Measurements from ENCODE around the gene MAN1A1. TPM values are rescaled to one million over a fixed set of nuclear protein-coding genes. Genes with fewer than 3 reads are reported as not detected.

The MAN1A1 gene
- total RNA-seq, 1 experiment from 2014 or later, result 6.8 TPM

DNA sequence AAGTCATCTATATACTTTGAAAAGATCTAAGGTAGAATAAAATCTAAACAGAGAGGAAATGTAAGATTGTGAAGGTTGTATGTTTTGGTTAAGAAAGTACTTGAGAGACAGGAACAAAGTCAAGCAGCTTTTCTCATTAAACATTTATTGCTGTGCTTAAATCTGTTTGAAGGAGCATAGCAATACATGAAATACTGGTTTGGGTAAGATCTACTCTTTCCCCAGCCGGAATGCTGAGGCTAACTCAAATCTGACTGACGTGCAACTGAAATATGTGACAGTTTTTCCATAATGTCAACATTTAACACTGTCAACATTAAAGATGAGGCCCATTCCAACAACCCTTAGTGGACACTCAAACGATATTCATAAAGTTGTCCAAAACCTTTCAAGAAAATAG lies 59.9 kb downstream of the MAN1A1 start:
- DNase-seq (ENCODE audit: low spot score) (no peak), ATAC-seq (no peak)
- ChIA-PET POLR2A (no interaction called here), CTCF (no interaction called here)
- H3K4me1 Mint-ChIP-seq, result peaks cover 5% of the 10 kb centered on the region
- TF ChIP-seq, protein P1, sequence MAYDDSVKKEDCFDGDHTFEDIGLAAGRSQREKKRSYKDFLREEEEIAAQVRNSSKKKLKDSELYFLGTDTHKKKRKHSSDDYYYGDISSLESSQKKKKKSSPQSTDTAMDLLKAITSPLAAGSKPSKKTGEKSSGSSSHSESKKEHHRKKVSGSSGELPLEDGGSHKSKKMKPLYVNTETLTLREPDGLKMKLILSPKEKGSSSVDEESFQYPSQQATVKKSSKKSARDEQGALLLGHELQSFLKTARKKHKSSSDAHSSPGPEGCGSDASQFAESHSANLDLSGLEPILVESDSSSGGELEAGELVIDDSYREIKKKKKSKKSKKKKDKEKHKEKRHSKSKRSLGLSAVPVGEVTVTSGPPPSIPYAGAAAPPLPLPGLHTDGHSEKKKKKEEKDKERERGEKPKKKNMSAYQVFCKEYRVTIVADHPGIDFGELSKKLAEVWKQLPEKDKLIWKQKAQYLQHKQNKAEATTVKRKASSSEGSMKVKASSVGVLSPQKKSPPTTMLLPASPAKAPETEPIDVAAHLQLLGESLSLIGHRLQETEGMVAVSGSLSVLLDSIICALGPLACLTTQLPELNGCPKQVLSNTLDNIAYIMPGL (CRISPR knock-in tag; IDR thresholded peaks at IDR 0.05), result no peak
- TF ChIP-seq, protein P2, sequence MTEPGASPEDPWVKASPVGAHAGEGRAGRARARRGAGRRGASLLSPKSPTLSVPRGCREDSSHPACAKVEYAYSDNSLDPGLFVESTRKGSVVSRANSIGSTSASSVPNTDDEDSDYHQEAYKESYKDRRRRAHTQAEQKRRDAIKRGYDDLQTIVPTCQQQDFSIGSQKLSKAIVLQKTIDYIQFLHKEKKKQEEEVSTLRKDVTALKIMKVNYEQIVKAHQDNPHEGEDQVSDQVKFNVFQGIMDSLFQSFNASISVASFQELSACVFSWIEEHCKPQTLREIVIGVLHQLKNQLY (CRISPR knock-in tag; IDR thresholded peaks at IDR 0.05), result no peak
- TF ChIP-seq, protein P3, sequence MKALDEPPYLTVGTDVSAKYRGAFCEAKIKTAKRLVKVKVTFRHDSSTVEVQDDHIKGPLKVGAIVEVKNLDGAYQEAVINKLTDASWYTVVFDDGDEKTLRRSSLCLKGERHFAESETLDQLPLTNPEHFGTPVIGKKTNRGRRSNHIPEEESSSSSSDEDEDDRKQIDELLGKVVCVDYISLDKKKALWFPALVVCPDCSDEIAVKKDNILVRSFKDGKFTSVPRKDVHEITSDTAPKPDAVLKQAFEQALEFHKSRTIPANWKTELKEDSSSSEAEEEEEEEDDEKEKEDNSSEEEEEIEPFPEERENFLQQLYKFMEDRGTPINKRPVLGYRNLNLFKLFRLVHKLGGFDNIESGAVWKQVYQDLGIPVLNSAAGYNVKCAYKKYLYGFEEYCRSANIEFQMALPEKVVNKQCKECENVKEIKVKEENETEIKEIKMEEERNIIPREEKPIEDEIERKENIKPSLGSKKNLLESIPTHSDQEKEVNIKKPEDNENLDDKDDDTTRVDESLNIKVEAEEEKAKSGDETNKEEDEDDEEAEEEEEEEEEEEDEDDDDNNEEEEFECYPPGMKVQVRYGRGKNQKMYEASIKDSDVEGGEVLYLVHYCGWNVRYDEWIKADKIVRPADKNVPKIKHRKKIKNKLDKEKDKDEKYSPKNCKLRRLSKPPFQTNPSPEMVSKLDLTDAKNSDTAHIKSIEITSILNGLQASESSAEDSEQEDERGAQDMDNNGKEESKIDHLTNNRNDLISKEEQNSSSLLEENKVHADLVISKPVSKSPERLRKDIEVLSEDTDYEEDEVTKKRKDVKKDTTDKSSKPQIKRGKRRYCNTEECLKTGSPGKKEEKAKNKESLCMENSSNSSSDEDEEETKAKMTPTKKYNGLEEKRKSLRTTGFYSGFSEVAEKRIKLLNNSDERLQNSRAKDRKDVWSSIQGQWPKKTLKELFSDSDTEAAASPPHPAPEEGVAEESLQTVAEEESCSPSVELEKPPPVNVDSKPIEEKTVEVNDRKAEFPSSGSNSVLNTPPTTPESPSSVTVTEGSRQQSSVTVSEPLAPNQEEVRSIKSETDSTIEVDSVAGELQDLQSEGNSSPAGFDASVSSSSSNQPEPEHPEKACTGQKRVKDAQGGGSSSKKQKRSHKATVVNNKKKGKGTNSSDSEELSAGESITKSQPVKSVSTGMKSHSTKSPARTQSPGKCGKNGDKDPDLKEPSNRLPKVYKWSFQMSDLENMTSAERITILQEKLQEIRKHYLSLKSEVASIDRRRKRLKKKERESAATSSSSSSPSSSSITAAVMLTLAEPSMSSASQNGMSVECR (CRISPR knock-in tag; IDR thresholded peaks at IDR 0.05; ENCODE audit: borderline replicate concordance), result no peak
- TF ChIP-seq, protein P4, sequence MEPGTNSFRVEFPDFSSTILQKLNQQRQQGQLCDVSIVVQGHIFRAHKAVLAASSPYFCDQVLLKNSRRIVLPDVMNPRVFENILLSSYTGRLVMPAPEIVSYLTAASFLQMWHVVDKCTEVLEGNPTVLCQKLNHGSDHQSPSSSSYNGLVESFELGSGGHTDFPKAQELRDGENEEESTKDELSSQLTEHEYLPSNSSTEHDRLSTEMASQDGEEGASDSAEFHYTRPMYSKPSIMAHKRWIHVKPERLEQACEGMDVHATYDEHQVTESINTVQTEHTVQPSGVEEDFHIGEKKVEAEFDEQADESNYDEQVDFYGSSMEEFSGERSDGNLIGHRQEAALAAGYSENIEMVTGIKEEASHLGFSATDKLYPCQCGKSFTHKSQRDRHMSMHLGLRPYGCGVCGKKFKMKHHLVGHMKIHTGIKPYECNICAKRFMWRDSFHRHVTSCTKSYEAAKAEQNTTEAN (CRISPR knock-in tag; IDR thresholded peaks at IDR 0.05), result no peak
- no peak for TF ChIP-seq SMAD4 (CRISPR knock-in tag; IDR thresholded peaks at IDR 0.05)
- TF ChIP-seq, protein P5, sequence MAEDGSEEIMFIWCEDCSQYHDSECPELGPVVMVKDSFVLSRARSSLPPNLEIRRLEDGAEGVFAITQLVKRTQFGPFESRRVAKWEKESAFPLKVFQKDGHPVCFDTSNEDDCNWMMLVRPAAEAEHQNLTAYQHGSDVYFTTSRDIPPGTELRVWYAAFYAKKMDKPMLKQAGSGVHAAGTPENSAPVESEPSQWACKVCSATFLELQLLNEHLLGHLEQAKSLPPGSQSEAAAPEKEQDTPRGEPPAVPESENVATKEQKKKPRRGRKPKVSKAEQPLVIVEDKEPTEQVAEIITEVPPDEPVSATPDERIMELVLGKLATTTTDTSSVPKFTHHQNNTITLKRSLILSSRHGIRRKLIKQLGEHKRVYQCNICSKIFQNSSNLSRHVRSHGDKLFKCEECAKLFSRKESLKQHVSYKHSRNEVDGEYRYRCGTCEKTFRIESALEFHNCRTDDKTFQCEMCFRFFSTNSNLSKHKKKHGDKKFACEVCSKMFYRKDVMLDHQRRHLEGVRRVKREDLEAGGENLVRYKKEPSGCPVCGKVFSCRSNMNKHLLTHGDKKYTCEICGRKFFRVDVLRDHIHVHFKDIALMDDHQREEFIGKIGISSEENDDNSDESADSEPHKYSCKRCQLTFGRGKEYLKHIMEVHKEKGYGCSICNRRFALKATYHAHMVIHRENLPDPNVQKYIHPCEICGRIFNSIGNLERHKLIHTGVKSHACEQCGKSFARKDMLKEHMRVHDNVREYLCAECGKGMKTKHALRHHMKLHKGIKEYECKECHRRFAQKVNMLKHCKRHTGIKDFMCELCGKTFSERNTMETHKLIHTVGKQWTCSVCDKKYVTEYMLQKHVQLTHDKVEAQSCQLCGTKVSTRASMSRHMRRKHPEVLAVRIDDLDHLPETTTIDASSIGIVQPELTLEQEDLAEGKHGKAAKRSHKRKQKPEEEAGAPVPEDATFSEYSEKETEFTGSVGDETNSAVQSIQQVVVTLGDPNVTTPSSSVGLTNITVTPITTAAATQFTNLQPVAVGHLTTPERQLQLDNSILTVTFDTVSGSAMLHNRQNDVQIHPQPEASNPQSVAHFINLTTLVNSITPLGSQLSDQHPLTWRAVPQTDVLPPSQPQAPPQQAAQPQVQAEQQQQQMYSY (CRISPR knock-in tag; IDR thresholded peaks at IDR 0.05), result no peak
- H3K36me3 Mint-ChIP-seq, result no peaks in the 10 kb centered on the region
- H3K27ac Mint-ChIP-seq, result no peak overlapping the region
- H3K9me3 Mint-ChIP-seq, result 0 out of 2 replicates have a peak, but pooled peaks cover 3% of the 10 kb centered on the region
- no peaks in the 10 kb centered on the region for H3K27me3 Mint-ChIP-seq (ENCODE audit: low read depth)
- no peak overlapping the region for H3K4me3 Mint-ChIP-seq

DNA sequence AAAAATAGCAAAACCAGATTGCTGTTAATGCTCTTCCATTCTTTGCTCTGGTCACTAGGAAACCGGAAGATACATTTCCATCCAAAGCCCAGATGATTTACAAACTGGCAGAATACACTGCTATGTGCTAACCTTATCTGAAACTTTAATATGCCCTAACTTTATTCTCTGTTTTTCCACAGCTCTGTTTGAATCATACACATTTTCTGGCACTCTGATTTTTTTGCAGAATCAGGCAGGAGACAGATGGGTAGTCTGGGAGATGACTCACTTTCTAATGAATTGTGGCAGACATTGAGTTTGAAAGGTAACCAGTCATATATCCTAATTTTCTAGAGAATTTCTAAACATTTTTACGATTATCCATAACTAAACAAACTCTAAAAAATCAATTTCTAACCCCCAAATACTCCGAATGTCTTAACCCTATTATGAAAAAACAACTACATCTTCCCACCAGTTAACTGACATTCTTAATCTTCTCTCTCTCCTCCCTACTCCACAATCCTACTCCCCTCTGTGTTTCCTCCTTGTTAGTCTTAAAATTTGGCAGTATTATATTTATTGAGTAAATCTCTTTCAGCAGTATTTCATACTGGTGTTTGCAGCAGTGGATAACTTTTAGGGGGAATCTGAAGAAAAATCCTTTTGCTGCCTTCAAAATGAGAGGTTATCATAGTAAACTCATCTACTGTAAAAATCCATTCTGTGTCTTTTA lies 63.5 kb downstream of the MAN1A1 start:
- DNase-seq (ENCODE audit: low spot score), result no peak
- Mint-ChIP-seq H3K4me1 (no peaks in the 10 kb centered on the region), H3K4me3 (no peak overlapping the region), H3K27ac (no peak overlapping the region), H3K9me3 (0 out of 2 replicates have a peak, but pooled peaks cover 9% of the 10 kb centered on the region), H3K27me3 (ENCODE audit: low read depth) (no peaks in the 10 kb centered on the region), H3K36me3 (no peaks in the 10 kb centered on the region)
- POLR2A ChIA-PET, result interaction anchor here (0.7 kb wide), 1 partner anchor 30 kb away, joined by 3 read pairs; no protein-coding TSS in a partner anchor
- ATAC-seq, result no peak
- CTCF ChIA-PET, result interaction anchor here (0.6 kb wide), 3 partner anchors 9 to 252 kb away, joined by 3 to 4 read pairs (median 3); no protein-coding TSS in a partner anchor
- TF ChIP-seq GABPB1 (CRISPR knock-in tag; IDR thresholded peaks at IDR 0.05) (no peak), NFYB (CRISPR knock-in tag; conservative IDR thresholded peaks at IDR 0.05; ENCODE audit: low read depth) (no peak), RORB (CRISPR knock-in tag; IDR thresholded peaks at IDR 0.05) (no peak), ZNF263 (CRISPR knock-in tag; IDR thresholded peaks at IDR 0.05; ENCODE audit: low read depth) (no peak), KAT7 (CRISPR knock-in tag; IDR thresholded peaks at IDR 0.05; ENCODE audit: borderline replicate concordance) (no peak), MXD4 (CRISPR knock-in tag; IDR thresholded peaks at IDR 0.05; ENCODE audit: borderline replicate concordance) (no peak)
- TF ChIP-seq, protein P6, sequence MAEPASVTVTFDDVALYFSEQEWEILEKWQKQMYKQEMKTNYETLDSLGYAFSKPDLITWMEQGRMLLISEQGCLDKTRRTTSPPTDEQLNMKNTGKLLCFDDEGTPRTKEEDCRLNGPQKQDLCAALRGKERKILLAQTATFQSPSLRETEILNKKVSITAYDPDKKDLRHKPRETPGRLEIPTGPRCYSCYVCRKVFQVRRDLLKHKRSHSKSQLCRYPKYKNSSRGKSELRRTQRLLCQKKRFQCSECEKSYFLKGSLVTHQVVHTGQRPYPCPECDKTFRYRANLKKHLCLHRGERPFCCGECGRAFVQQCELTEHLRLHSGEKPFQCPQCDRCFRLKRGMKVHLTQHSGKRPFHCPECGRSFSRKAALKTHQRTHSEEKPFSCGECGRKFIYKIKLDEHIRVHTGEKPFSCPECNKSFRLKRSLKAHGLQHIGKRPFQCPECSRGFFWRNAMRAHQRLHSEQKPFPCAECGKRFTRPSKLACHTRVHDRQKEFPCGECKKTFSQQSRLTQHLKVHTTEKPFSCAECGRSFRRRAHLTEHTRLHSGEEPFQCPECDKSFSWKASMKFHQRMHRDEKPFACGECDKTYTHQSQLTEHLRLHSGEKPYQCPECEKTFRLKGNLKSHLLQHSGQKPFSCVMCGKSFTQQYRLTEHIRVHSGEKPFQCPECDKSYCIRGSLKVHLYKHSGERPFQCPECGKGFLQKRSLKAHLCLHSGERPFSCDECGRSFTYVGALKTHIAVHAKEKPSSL (CRISPR knock-in tag; conservative IDR thresholded peaks at IDR 0.05), result no peak
- TF ChIP-seq, protein P7, sequence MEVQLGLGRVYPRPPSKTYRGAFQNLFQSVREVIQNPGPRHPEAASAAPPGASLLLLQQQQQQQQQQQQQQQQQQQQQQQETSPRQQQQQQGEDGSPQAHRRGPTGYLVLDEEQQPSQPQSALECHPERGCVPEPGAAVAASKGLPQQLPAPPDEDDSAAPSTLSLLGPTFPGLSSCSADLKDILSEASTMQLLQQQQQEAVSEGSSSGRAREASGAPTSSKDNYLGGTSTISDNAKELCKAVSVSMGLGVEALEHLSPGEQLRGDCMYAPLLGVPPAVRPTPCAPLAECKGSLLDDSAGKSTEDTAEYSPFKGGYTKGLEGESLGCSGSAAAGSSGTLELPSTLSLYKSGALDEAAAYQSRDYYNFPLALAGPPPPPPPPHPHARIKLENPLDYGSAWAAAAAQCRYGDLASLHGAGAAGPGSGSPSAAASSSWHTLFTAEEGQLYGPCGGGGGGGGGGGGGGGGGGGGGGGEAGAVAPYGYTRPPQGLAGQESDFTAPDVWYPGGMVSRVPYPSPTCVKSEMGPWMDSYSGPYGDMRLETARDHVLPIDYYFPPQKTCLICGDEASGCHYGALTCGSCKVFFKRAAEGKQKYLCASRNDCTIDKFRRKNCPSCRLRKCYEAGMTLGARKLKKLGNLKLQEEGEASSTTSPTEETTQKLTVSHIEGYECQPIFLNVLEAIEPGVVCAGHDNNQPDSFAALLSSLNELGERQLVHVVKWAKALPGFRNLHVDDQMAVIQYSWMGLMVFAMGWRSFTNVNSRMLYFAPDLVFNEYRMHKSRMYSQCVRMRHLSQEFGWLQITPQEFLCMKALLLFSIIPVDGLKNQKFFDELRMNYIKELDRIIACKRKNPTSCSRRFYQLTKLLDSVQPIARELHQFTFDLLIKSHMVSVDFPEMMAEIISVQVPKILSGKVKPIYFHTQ (CRISPR knock-in tag; IDR thresholded peaks at IDR 0.05), result no peak
- TF ChIP-seq, protein P8, sequence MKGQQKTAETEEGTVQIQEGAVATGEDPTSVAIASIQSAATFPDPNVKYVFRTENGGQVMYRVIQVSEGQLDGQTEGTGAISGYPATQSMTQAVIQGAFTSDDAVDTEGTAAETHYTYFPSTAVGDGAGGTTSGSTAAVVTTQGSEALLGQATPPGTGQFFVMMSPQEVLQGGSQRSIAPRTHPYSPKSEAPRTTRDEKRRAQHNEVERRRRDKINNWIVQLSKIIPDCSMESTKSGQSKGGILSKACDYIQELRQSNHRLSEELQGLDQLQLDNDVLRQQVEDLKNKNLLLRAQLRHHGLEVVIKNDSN (CRISPR knock-in tag; IDR thresholded peaks at IDR 0.05), result no peak
